Middle frontal gyrus (tissue), 1 donor: ENCODE data around the gene IFNA6.
"Not testable (repeated sequence)": the region's sequence is repeated elsewhere in the genome, so short reads cannot be mapped to it uniquely, and the experiment has no call there.

Source experiments
- DNase-seq: peaks from one replicate; pipeline ENCODE4 v3.0.0-alpha.2; 2015; ENCODE audit warnings: low spot score; ENCODE audit errors: extremely low spot score

The IFNA6 gene

GRCh38 chr9:21350787-21351186 lies at the start of gene IFNA6:
Gene IFNA6, minus strand, starts transcription at chr9:21350887. Its CDS starts 0 bp downstream, at chr9:21350887.
- DNase-seq: no peak

GRCh38 chr9:21399956-21400355 lies 49.3 kb upstream of the IFNA6 start:
- no peak for DNase-seq

- DNase-seq: no peak
Measured at GRCh38 chr9:21398955-21399489, 48.3 kb upstream of the IFNA6 start.

DNA sequence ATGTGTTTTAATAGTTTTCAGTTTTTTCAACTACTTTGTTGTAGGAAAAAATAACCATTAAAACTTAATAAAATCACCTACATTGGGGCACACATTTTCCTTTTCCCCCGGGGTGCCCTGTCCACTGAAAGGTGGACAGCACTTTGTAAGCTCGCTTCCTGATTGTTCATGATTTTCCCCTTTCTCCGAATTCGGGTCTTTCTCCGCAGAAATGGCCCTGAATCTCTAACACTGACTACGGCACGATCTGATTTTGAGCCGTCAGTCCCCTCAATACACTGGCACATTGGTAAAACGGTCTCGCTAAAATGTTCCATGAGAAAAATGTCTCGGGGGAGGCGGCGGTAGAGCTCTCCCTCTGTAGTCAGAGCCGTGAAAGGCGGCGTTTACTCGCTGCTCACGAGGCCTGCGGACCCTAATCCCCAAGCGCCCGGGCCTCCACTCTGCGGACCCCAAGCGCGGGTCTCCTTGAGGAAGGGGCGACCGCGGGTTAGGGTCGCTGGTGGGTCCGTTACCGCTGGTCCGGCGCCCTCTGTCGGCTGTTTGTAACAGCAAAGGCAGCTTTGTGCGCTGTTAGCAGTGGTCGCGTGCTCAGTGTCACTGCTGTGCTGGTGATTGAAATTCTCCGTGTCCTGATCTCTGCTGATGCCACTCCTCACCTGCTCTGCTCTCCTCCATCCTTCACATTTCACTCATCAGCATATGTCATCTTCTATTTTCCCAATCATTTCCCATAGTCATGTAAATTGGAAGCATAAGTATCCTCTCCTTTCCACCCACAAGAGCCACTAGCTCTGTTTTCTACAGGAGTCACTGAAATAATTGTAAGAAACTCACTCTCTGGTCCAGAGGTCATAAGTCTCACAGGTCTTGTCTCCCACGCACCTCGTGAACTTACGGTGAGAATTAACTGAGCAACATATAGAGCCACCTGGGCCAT lies 45.4 kb upstream of the IFNA6 start:
- no peak for DNase-seq

DNA sequence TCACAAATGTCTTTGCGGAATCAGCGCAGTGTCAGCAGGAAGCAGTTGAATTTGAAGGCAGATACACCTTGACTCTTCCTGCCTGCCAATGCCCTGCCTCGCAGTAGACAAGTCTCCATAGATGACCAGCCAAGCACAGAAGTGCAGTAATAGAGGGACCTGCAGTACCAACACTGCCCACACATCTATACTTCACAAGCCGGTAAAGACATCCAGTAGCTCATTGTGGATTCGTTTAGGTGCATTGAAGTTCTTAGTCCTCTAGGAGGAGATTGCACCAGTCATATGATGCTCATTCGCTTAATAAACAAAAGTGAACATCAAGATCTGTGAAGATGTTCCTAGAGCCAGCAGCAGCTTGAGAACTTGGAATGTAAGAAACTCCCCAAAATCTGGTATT lies 41.6 kb upstream of the IFNA6 start:
- DNase-seq: no peak

DNA sequence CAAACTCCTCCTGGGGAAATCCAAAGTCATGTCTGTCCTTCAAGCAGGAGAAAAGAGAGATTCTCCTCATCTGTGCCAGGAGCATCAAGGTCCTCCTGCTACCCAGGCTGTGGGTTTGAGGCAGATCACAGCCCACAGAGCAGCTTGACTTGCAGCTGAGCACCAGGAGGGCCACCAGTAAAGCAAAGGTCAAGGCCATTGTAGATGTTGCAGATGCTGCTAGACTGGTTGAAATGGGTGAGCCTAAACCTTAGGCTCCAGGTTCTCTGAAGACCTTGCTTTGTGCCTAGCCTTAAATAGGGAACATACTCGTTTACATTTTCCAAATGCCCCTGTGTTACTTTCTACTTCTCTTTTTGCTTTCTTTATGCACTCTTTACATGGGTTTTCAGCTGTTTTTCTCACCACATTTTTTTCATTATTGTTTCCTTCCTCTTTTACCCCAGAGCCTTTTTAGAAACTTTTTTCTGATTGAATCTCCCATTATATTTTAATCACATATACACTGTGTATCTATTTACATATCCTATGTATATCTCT lies 34.5 kb upstream of the IFNA6 start, which contains the start of gene IFNA2:
TSS of gene IFNA2 (minus strand) at position 268 of the 540 bp plus-strand sequence. CDS start at position 199, 69 bp downstream.
- no peak for DNase-seq

GRCh38 chr9:21383627-21384026 lies 32.9 kb upstream of the IFNA6 start:
- no peak for DNase-seq

- no peak for DNase-seq
Measured at GRCh38 chr9:21381448-21382339, 31.0 kb upstream of the IFNA6 start.

- DNase-seq: not testable (repeated sequence)
Measured at GRCh38 chr9:21371467-21371866, 20.8 kb upstream of the IFNA6 start.

GRCh38 chr9:21367957-21368356 lies 17.3 kb upstream of the IFNA6 start, which contains the start of gene IFNA13:
Gene IFNA13, minus strand, starts transcription at chr9:21368057. Its CDS starts 47 bp downstream, at chr9:21368010.
- no peak for DNase-seq

DNA sequence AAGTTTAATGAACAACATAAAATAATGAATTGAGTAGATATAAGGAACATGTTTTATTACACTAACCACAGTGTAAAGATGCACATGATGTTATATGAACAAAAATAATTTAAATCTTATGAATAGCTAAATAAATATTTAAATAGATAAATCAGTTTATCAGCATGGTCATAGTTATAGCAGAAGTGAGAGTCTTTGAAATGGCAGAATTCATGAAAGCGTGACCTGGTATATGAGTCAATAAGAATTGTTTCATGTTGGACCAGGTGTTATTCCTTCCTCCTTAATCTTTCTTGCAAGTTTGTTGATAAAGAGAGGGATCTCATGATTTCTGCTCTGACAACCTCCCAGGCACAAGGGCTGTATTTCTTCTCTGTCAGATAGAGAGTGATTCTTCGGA lies 16.5 kb upstream of the IFNA6 start:
- DNase-seq: not testable (repeated sequence)

- no peak for DNase-seq
Measured at GRCh38 chr9:21362287-21362686, 11.6 kb upstream of the IFNA6 start.

- no peak for DNase-seq
Measured at GRCh38 chr9:21357479-21358460, 7.1 kb upstream of the IFNA6 start.

- no peak for DNase-seq
Measured at GRCh38 chr9:21348430-21348970, 2.2 kb downstream of the IFNA6 start.

- no peak for DNase-seq
Measured at GRCh38 chr9:21340735-21341134, 10.0 kb downstream of the IFNA6 start.

DNA sequence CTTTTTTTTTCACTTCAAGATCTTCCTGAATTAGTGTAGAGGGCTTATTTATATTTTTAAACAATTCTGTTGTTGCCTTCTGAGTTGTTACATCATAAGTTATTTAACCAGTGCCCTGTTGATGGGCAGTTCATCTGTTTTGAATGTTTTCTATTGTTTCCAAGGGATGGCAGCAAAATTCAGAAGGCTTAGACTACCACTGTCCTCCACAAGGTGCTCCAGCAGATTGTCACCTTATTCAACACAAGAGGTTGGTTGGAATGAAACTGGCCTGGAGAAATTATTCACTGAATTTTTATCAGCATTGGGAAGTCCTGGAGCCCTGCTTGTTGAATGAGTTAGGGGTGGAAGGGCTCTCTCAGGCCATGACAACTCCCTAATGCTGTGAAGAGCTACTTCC lies 14.2 kb downstream of the IFNA6 start:
- DNase-seq: no peak

GRCh38 chr9:21334701-21335632 lies 15.7 kb downstream of the IFNA6 start, which contains the start of gene KLHL9:
Gene KLHL9, minus strand, starts transcription at chr9:21335404. Its CDS starts 545 bp downstream, at chr9:21334859.
- DNase-seq: peak; percentile 80

- DNase-seq: no peak
Measured at GRCh38 chr9:21333226-21333625, 17.5 kb downstream of the IFNA6 start.
